H1 (cell line): ENCODE measurements around the gene XCL1. TPM values are rescaled to one million over a fixed set of nuclear protein-coding genes. Genes with fewer than 3 reads are reported as not detected.

Experiments used
- SIX5 ChIP-seq: IDR thresholded peaks from 2 replicates; pipeline ENCODE4 v1.6.1; 2011; ENCODE audit warnings: mild to moderate bottlenecking, low read depth, low read length
- SUZ12 ChIP-seq: fragments of 200-600 bp; sonication (generic); IDR thresholded peaks from 2 replicates; pipeline ENCODE4 v1.6.1; 2012; ENCODE audit warnings: mild to moderate bottlenecking, inconsistent platforms, low read length, moderate library complexity, mixed read lengths
- polyA plus RNA-seq, 7 experiments: library from polyadenylated mRNA; depleted of rRNA in 3 of 7; stranded (reverse) in 5 of 7; unstranded in 2 of 7; fragments of >200 nt in 5 of 7; fragments of 200-250 nt in 2 of 7; gene quantifications; 1 replicate in 5 of 7; 2 replicates in 1 of 7; 4 replicates in 1 of 7; pipeline versions ENCODE4 v1.2.1 to v1.2.3, GENCODE V29; 2011 to 2013; ENCODE audit warnings: missing spikeins in 2 of 7, mixed read lengths in 2 of 7
- total RNA-seq: library from RNA; stranded (reverse); fragmentation: NEBNext Ultra II Directional; extraction: Animal tissue kit (Norgen Biotek cat#: 25700); gene quantifications from 2 replicates; pipeline ENCODE4 v1.2.1, GENCODE V29; 2021
- TF ChIP-seq, protein P1 (sequence below): fragments of 300-600 bp; sonication (generic); IDR thresholded peaks from 2 replicates; pipeline ENCODE4 v1.7.1; 2012; ENCODE audit warnings: low read length, moderate library complexity, mild to moderate bottlenecking, inconsistent platforms; ENCODE audit not compliant: insufficient replicate concordance

Gene XCL1
- total and polyA plus RNA-seq, 2 of the 8 experiments (the other 6 are each of a cell fraction or from before 2014, with no cell fraction given): 0.39 to 0.63 TPM

DNA sequence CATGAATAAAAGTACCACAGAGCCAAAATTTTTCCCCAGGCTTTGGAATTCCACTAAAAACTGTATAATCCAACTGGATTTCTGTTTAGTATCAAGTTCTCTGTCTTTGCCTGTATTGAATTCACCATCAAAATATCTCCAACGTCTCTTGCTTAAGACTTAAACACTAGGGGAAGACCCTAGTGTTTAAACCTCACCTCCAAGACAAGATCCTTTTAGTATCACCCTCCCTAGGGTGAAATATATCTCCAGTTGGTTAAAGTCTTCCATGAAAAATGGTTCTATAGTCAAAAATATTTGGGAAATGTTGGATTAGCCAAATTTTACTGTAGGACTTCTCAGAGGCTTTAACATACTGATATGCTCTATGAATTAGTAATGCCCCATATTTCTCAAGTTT is 8.1 kb upstream of the XCL1 start (continued):
- TF ChIP-seq, protein P1, sequence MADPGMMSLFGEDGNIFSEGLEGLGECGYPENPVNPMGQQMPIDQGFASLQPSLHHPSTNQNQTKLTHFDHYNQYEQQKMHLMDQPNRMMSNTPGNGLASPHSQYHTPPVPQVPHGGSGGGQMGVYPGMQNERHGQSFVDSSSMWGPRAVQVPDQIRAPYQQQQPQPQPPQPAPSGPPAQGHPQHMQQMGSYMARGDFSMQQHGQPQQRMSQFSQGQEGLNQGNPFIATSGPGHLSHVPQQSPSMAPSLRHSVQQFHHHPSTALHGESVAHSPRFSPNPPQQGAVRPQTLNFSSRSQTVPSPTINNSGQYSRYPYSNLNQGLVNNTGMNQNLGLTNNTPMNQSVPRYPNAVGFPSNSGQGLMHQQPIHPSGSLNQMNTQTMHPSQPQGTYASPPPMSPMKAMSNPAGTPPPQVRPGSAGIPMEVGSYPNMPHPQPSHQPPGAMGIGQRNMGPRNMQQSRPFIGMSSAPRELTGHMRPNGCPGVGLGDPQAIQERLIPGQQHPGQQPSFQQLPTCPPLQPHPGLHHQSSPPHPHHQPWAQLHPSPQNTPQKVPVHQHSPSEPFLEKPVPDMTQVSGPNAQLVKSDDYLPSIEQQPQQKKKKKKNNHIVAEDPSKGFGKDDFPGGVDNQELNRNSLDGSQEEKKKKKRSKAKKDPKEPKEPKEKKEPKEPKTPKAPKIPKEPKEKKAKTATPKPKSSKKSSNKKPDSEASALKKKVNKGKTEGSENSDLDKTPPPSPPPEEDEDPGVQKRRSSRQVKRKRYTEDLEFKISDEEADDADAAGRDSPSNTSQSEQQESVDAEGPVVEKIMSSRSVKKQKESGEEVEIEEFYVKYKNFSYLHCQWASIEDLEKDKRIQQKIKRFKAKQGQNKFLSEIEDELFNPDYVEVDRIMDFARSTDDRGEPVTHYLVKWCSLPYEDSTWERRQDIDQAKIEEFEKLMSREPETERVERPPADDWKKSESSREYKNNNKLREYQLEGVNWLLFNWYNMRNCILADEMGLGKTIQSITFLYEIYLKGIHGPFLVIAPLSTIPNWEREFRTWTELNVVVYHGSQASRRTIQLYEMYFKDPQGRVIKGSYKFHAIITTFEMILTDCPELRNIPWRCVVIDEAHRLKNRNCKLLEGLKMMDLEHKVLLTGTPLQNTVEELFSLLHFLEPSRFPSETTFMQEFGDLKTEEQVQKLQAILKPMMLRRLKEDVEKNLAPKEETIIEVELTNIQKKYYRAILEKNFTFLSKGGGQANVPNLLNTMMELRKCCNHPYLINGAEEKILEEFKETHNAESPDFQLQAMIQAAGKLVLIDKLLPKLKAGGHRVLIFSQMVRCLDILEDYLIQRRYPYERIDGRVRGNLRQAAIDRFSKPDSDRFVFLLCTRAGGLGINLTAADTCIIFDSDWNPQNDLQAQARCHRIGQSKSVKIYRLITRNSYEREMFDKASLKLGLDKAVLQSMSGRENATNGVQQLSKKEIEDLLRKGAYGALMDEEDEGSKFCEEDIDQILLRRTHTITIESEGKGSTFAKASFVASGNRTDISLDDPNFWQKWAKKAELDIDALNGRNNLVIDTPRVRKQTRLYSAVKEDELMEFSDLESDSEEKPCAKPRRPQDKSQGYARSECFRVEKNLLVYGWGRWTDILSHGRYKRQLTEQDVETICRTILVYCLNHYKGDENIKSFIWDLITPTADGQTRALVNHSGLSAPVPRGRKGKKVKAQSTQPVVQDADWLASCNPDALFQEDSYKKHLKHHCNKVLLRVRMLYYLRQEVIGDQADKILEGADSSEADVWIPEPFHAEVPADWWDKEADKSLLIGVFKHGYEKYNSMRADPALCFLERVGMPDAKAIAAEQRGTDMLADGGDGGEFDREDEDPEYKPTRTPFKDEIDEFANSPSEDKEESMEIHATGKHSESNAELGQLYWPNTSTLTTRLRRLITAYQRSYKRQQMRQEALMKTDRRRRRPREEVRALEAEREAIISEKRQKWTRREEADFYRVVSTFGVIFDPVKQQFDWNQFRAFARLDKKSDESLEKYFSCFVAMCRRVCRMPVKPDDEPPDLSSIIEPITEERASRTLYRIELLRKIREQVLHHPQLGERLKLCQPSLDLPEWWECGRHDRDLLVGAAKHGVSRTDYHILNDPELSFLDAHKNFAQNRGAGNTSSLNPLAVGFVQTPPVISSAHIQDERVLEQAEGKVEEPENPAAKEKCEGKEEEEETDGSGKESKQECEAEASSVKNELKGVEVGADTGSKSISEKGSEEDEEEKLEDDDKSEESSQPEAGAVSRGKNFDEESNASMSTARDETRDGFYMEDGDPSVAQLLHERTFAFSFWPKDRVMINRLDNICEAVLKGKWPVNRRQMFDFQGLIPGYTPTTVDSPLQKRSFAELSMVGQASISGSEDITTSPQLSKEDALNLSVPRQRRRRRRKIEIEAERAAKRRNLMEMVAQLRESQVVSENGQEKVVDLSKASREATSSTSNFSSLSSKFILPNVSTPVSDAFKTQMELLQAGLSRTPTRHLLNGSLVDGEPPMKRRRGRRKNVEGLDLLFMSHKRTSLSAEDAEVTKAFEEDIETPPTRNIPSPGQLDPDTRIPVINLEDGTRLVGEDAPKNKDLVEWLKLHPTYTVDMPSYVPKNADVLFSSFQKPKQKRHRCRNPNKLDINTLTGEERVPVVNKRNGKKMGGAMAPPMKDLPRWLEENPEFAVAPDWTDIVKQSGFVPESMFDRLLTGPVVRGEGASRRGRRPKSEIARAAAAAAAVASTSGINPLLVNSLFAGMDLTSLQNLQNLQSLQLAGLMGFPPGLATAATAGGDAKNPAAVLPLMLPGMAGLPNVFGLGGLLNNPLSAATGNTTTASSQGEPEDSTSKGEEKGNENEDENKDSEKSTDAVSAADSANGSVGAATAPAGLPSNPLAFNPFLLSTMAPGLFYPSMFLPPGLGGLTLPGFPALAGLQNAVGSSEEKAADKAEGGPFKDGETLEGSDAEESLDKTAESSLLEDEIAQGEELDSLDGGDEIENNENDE: no peak
- no peak for TF ChIP-seq SUZ12
- TF ChIP-seq SIX5: no peak
